ENCODE data around the gene DMD.

DNA sequence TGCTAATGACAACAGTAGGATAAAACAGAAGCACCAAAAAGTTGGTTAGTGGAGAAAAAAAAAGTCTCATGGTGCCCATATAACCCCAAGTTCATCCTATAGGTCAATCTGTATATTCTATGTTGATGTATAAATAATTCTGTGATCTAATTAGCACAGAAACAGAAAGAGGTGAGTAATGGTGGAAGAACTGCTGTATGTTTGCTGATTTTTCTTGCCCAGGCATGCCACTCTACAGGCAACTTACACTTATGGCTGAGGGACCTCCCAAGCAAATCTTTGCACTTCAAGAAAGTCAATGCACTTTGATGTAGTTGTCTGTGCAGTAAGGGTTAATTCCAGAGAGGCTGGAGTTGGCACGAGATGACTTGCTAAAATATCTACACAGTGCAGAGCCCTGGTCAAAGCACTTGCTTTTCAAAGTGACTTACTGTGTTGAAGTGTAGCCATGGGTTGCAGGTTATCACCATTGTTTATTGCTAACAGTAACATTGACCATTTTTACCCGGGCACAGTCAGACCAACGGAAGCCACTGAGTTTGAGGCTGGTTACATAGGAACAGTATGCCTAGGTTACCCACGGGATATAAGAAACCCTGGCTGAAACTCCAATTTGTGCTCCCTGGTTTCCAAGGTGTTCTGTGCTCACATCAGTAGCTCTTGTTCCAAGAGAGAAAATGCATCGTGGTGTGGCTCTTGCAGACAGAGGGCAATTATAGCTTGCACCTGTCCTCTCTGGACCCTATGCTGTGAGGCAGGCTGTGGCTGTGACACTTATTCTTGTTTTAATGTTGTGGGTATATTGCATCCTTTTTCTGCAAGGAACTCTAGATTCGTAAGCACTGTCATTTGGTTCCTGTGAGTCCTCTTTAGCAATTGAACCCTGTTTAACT is 1998.2 kb downstream of the DMD start:
- TF ChIP-seq CTCF (IDR thresholded peaks at IDR 0.05) (no peak), POLR2A (IDR thresholded peaks at IDR 0.05) (no peak)
